Calu3 (cell line): Measurements from ENCODE around the gene ISX. TPM values are rescaled to one million over a fixed set of nuclear protein-coding genes. Genes with fewer than 3 reads are reported as not detected.

Experiments used
- BruUV-seq: library from RNA; stranded (reverse); fragments of 400-500 nt; replicated peaks from 2 replicates; lab custom pipeline; 2021; lab: Mats Ljungman, UMichigan
- CTCF ChIA-PET: fragments of 300-600 bp; sonication (Branson Sonifier 250); formaldehyde crosslinking; loops from one replicate; lab custom pipeline; 2022; ENCODE audit warnings: antibody characterized with exemption; lab: Charles Lee
- DNase-seq: peaks from one replicate; pipeline ENCODE4 v3.0.0; 2022
- H3K27ac Mint-ChIP-seq: one replicate; pipeline ENCODE4 v1.8.0; 2022; ENCODE audit warnings: mixed read lengths; ENCODE audit not compliant: unreplicated experiment
- H3K27me3 Mint-ChIP-seq: one replicate; pipeline ENCODE4 v1.8.0; 2022; ENCODE audit warnings: mixed read lengths; ENCODE audit not compliant: unreplicated experiment
- H3K36me3 Mint-ChIP-seq: one replicate; pipeline ENCODE4 v1.8.0; 2022; ENCODE audit warnings: mild to moderate bottlenecking, moderate library complexity, mixed read lengths; ENCODE audit not compliant: insufficient read depth, unreplicated experiment
- H3K4me1 Mint-ChIP-seq: one replicate; pipeline ENCODE4 v1.8.0; 2022; ENCODE audit warnings: mild to moderate bottlenecking, low read depth, mixed read lengths; ENCODE audit not compliant: unreplicated experiment
- H3K4me3 Mint-ChIP-seq: one replicate; pipeline ENCODE4 v1.8.0; 2022; ENCODE audit warnings: mild to moderate bottlenecking, low read depth, moderate library complexity, mixed read lengths; ENCODE audit not compliant: unreplicated experiment
- H3K9me3 Mint-ChIP-seq: one replicate; pipeline ENCODE4 v1.8.0; 2022; ENCODE audit warnings: low read depth, mixed read lengths; ENCODE audit not compliant: unreplicated experiment
- CTCF ChIP-seq: fragments of 200-600 bp; IDR thresholded peaks from one replicate; pipeline ENCODE4 v1.8.0; 2022; ENCODE audit warnings: antibody characterized with exemption; ENCODE audit not compliant: unreplicated experiment
- intact Hi-C: fragments of 100-400 bp; cut with micrococcal nuclease; formaldehyde crosslinking; loops from one replicate; pipeline ENCODE4 v1.10.0; 2022; ENCODE audit not compliant: unreplicated experiment
- total RNA-seq: library from RNA; stranded (reverse); gene quantifications from 2 replicates; pipeline ENCODE4 v1.2.3, GENCODE V29; 2022

Gene ISX
- total RNA-seq, 1 experiment from 2014 or later = not detected

GRCh38 chr22:35074583-35074982 lies 8.6 kb downstream of the ISX start:
- intact Hi-C loops = no loop called here
- peaks cover 33% of the 10 kb centered on the region for H3K27me3 Mint-ChIP-seq
- CTCF ChIA-PET = no interaction called here
- no peak for DNase-seq
- TF ChIP-seq CTCF = no peak
- no peaks in the 10 kb centered on the region for H3K4me1 Mint-ChIP-seq
- no TSS peak for BruUV-seq
- no peaks in the 10 kb centered on the region for H3K36me3 Mint-ChIP-seq
- no peaks in the 10 kb centered on the region for H3K9me3 Mint-ChIP-seq
- H3K4me3 Mint-ChIP-seq = no peak overlapping the region
- no peak overlapping the region for H3K27ac Mint-ChIP-seq

GRCh38 chr22:35076630-35077029 lies 10.7 kb downstream of the ISX start:
- BruUV-seq = no TSS peak
- Mint-ChIP-seq H3K4me1 (no peaks in the 10 kb centered on the region), H3K36me3 (no peaks in the 10 kb centered on the region), H3K4me3 (no peak overlapping the region), H3K27ac (no peak overlapping the region), H3K9me3 (no peaks in the 10 kb centered on the region), H3K27me3 (peaks cover 24% of the 10 kb centered on the region)
- CTCF ChIA-PET = no interaction called here
- intact Hi-C loops = no loop called here
- DNase-seq = no peak
- no peak for TF ChIP-seq CTCF

GRCh38 chr22:35085621-35086020 lies 19.7 kb downstream of the ISX start:
- BruUV-seq = no TSS peak
- intact Hi-C loops = no loop called here
- CTCF ChIA-PET = no interaction called here
- Mint-ChIP-seq H3K36me3 (no peaks in the 10 kb centered on the region), H3K4me1 (no peaks in the 10 kb centered on the region), H3K9me3 (peaks cover 2% of the 10 kb centered on the region), H3K27me3 (peaks cover 17% of the 10 kb centered on the region), H3K4me3 (no peak overlapping the region), H3K27ac (no peak overlapping the region)
- DNase-seq = no peak
- no peak for TF ChIP-seq CTCF

- no peak for DNase-seq
- TF ChIP-seq CTCF = no peak
- BruUV-seq = no TSS peak
- no peak overlapping the region for H3K4me3 Mint-ChIP-seq
- CTCF ChIA-PET = interaction anchor here (0.5 to 0.7 kb wide), 3 partner anchors 15 to 1644 kb away, joined by 3 to 8 read pairs (median 4); no protein-coding TSS in a partner anchor
- H3K4me1 Mint-ChIP-seq = no peaks in the 10 kb centered on the region
- peaks cover 37% of the 10 kb centered on the region for H3K27me3 Mint-ChIP-seq
- no peaks in the 10 kb centered on the region for H3K9me3 Mint-ChIP-seq
- no peak overlapping the region for H3K27ac Mint-ChIP-seq
- H3K36me3 Mint-ChIP-seq = no peaks in the 10 kb centered on the region
- intact Hi-C loops = no loop called here
Observed at GRCh38 chr22:35089139-35089538, 23.2 kb downstream of the ISX start.
